Rectal smooth muscle tissue (tissue), 1 donor: ENCODE measurements around the gene MOK.

Experiments used
- H3K27ac ChIP-seq: one replicate; pipeline ENCODE4 v1.7.0; 2013; ENCODE audit warnings: low read depth, low read length, inconsistent platforms
- H3K27me3 ChIP-seq: one replicate; pipeline ENCODE4 v1.7.0; 2013; ENCODE audit warnings: low read length; ENCODE audit not compliant: control insufficient read depth, insufficient read depth
- H3K36me3 ChIP-seq: one replicate; pipeline ENCODE4 v1.7.0; 2013; ENCODE audit warnings: low read length; ENCODE audit not compliant: control insufficient read depth, insufficient read depth
- H3K4me1 ChIP-seq: one replicate; pipeline ENCODE4 v1.7.0; 2013; ENCODE audit warnings: low read length; ENCODE audit not compliant: control insufficient read depth, insufficient read depth
- H3K4me3 ChIP-seq: one replicate; pipeline ENCODE4 v1.7.0; 2013; ENCODE audit warnings: low read length
- H3K9ac ChIP-seq: one replicate; pipeline ENCODE4 v1.7.0; 2013; ENCODE audit warnings: low read length

The MOK gene

DNA sequence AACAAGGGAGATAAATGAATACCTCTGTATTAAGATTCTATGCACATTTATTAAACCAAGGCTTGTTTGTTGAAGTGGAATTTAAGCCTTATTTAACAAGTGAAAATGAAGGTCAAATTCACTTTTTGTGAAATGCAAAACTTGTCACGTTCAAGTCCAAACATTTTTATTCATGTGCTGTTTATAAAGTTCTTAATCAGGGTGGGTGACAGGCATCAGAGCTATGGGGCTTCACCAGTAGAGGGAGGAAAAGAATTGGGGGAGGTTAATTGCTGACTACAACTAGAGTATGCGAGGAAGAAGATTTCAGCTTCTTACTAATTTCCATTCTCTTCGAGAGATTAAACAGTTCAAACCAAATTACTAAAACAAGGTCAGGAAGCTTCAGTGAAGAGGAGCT is 9.7 kb downstream of the MOK start:
- H3K36me3 ChIP-seq = no peaks in the 10 kb centered on the region
- no peak overlapping the region for H3K9ac ChIP-seq
- H3K4me1 ChIP-seq = no peaks in the 10 kb centered on the region
- H3K4me3 ChIP-seq = no peak overlapping the region
- no peaks in the 10 kb centered on the region for H3K27me3 ChIP-seq
- H3K27ac ChIP-seq = no peak overlapping the region

DNA sequence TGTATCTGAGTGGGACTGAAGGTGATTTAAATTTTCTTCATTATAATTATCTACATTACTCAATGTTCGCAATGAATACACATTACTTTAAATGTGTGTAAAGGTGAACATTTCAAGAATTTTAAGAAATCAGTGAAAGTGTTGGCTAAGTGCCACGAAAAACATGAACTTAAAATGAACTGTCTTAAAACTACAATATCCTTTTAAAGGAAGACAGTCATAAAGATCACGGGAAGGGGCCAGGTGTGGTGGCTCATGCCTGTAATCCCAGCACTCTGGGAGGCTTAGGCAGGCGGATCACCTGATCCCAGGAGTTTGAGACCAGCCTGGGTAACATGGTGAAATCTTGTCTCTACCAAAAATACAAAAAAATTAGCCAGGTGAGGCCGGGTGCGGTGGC is 11.2 kb downstream of the MOK start:
- Histone ChIP-seq H3K4me1 (no peaks in the 10 kb centered on the region), H3K27ac (no peak overlapping the region), H3K9ac (no peak overlapping the region), H3K36me3 (no peaks in the 10 kb centered on the region), H3K4me3 (no peak overlapping the region), H3K27me3 (no peaks in the 10 kb centered on the region)

DNA sequence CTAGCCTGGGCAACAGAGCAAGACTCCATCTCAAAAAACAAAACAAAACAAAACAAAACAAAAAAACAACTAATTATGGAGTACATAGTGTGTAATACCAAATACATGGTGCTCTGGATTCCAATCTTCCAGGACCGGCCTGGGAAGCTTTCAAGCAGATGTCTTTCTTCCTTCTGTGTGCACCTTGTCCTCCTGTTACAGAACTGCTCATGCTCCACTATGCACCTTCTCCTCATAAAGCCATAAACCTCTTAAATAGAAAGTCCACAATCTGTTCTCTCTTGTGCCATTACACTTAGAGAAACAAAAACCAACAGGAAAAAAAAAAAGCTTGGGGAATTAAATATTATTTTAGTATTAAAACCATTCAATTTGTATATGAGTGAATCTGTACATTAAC is 12.5 kb downstream of the MOK start:
- H3K27me3 ChIP-seq = no peaks in the 10 kb centered on the region
- no peak overlapping the region for H3K27ac ChIP-seq

DNA sequence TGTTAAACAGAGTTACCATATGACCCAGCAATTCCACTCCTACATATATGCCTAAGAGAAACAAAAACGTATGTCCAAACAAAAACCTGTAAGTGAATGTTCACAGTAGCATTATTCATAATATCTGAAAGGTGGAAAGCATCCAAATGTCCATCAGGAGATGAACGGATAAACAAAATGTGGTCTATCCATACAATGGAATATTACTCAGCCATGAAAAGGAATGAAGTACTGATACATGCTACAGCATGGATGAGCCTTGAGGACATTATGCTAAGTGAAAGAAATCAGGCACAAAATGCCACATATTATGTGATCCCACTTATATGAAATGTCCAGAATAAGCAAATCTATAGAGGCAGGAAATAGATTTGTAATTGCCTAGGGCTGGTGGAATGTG is 16.8 kb downstream of the MOK start:
- Histone ChIP-seq H3K4me3 (no peak overlapping the region), H3K4me1 (no peaks in the 10 kb centered on the region), H3K36me3 (no peaks in the 10 kb centered on the region), H3K27me3 (no peaks in the 10 kb centered on the region), H3K27ac (no peak overlapping the region), H3K9ac (no peak overlapping the region)

More for the DNA sequence above, 12.5 kb downstream of the MOK start:
- H3K9ac ChIP-seq = no peak overlapping the region
- H3K36me3 ChIP-seq = no peaks in the 10 kb centered on the region
- no peaks in the 10 kb centered on the region for H3K4me1 ChIP-seq
- no peak overlapping the region for H3K4me3 ChIP-seq

DNA sequence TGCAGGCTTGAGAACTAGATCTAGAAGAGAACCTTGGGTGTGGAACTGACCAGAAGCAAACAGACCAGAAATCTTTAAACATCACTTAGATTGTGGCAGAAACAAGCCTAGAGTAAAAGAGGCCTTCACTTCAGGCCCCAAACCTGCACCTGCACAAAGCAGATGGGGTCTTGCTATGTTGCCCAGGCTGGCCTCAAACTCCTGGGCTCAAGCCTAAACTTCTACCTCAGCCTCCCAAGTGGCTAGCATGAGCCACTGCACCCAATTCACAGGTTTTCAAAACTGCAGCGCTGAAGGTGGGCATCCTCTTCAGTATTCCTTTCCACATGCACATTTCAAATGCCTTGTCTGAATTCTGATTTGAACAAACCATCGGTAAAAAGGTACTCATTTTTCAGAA is 19.9 kb downstream of the MOK start:
- Histone ChIP-seq H3K27me3 (no peaks in the 10 kb centered on the region), H3K4me1 (no peaks in the 10 kb centered on the region), H3K4me3 (no peak overlapping the region), H3K27ac (no peak overlapping the region), H3K36me3 (no peaks in the 10 kb centered on the region), H3K9ac (no peak overlapping the region)

DNA sequence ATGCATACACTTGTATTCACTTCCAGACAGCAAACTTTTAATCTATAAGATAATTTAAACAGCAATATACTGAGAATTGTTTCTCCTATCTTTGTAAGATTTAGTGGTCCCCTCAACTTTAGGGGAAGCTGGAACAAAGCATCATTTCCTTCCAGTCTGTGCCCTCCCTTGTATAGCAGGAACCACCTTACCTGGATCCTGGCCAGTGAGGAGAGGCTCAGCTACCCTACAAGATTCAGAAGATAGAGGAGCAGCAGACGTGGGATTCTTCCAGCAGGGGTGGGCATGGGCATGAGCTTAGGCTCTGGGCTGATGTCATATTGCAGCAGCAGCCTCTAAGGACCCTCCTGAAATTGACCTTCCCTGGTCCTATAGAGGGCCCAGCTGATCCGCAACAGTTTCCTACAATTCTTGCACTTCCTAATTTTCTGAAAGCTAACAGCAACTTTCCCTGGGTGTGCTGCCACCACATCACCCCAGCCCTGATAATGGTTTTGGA is 21.3 kb downstream of the MOK start:
- Histone ChIP-seq H3K27me3 (no peaks in the 10 kb centered on the region), H3K9ac (no peak overlapping the region), H3K27ac (no peak overlapping the region), H3K4me3 (no peak overlapping the region), H3K4me1 (peaks cover under 1% of the 10 kb centered on the region), H3K36me3 (no peaks in the 10 kb centered on the region)

DNA sequence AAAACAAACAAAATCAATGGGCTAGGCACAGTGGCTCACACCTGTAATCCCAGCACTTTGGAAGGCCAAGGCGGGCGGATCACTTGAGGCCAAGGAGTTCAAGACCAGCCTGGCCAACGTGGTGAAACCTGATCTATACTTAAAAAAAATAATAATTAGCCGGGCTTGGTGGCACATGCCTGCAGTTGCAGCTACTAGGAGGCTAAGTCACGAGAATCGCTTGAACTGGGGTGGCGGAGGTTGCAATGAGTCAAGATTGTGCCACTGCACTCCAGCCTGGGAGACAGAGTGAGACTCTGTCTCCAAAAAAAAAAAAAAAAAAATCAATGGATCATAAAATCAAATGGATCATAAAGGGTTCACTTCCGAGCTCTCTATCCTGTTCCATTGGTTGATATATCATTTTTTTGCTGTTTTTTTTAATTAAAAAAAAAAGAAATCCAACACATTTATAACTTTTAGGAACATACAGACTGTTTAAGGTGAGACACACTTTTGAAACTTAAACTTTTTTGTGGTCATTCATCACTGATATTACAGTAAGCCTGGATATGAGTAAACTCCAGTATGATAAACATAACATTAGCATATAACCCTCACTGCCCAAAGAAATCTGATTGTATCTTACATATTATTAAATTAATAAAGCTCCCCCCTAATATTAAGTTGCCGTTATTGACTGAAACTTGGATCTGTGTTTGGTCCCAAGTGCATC is 22.1 kb downstream of the MOK start:
- no peak overlapping the region for H3K9ac ChIP-seq
- H3K27me3 ChIP-seq = no peaks in the 10 kb centered on the region
- no peaks in the 10 kb centered on the region for H3K36me3 ChIP-seq
- H3K4me3 ChIP-seq = no peak overlapping the region
- no peak overlapping the region for H3K27ac ChIP-seq
- H3K4me1 ChIP-seq = peaks cover 5% of the 10 kb centered on the region

DNA sequence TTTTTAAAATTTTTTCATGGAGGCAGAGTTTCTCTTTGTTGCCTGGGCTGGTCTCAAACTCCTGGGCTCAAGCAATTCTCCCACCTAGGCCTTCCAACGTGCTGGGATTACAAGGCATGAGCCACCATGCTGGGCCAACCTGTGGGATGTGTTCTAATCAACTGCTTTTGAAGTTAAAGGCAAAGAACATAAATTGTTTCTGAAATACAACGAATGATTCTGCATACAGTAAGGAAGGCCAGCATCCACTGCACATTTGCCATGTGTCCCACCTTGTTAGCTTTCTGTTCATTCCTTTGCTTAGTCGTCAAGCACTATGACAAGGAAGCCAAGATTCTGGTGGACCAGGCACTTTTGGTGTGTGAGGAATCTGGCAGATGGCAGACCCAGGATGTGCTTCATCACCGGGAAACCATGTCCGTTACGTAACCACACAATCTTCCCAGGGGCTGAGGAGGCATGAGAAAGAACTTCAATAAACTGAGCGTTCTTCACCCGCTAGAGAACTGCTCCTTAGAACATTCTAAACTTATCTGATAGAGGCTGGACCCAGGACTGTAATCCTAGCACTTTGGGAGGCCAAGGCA is 24.5 kb downstream of the MOK start:
- Histone ChIP-seq H3K4me3 (no peak overlapping the region), H3K36me3 (no peaks in the 10 kb centered on the region), H3K9ac (no peak overlapping the region), H3K27ac (no peak overlapping the region), H3K4me1 (peaks cover 5% of the 10 kb centered on the region), H3K27me3 (no peaks in the 10 kb centered on the region)

DNA sequence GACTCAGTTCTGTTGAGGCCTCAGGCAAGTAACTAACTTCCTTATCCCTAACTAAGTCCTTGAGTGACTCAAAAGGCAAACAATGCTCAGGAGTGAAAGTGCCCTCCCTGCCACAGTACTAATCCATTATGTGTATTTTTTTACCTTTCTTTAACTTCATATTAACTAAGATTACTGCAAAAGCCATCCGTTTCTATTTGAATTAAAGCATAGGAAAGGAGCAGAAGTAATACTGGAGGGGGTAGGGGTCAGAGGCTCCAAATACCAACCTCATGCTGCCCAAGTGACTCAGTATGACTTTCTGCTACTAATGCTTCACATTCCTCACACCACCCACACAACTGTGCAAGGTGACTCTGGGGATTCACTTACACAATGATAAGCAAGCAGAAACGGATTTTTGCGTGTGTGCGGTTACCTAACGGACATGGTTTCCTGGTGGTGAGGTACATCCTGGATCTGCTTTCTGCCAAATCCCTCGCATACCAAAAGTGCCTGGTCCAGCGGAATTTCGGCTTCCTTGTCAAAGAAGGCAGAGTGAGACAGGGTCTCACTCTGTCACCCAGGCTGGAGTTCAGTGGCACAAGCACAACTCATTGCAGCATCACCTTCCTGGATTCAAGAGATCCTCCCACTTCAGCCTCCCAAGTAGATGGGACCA is 25.1 kb downstream of the MOK start:
- H3K27ac ChIP-seq = no peak overlapping the region
- H3K9ac ChIP-seq = no peak overlapping the region
- peaks cover 5% of the 10 kb centered on the region for H3K4me1 ChIP-seq
- no peak overlapping the region for H3K4me3 ChIP-seq
- no peaks in the 10 kb centered on the region for H3K36me3 ChIP-seq
- H3K27me3 ChIP-seq = no peaks in the 10 kb centered on the region

DNA sequence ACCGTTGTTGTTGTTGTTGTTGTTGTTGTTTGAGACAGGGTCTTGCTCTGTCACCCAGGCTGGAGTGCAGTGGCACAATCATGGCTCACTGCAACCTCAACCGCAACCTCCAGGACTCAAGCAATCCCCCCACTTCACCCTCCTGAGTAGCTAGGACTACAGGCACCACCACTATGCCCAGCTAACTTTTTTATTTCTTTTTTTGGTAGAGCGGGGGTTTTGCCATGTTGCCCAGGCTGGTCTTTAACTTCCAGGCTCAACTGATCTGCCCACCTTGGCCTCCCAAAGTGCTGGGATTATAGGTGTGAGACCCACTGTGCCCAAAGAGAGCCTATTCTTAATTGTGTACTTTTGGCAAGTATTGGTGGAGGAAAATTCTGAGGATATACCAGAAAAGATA is 25.7 kb downstream of the MOK start:
- Histone ChIP-seq H3K4me3 (no peak overlapping the region), H3K27me3 (no peaks in the 10 kb centered on the region), H3K4me1 (peaks cover 5% of the 10 kb centered on the region), H3K27ac (no peak overlapping the region), H3K9ac (no peak overlapping the region), H3K36me3 (no peaks in the 10 kb centered on the region)

DNA sequence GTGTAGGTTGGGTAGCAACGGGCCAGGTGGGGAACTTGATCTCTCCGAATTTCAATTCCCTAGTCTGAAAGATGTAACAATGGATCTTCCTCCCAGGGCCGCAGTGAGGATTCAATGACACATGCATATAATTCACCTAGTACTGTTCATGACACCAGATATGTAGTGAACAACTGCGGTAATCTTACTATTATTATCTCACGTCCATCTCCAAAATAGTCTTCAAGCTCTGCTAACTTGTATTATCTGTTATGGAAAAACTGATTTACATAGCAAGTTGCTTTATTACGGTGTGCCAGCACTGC is 26.4 kb downstream of the MOK start:
- Histone ChIP-seq H3K9ac (no peak overlapping the region), H3K27ac (no peak overlapping the region), H3K4me3 (no peak overlapping the region), H3K36me3 (no peaks in the 10 kb centered on the region), H3K4me1 (peaks cover 5% of the 10 kb centered on the region), H3K27me3 (no peaks in the 10 kb centered on the region)

DNA sequence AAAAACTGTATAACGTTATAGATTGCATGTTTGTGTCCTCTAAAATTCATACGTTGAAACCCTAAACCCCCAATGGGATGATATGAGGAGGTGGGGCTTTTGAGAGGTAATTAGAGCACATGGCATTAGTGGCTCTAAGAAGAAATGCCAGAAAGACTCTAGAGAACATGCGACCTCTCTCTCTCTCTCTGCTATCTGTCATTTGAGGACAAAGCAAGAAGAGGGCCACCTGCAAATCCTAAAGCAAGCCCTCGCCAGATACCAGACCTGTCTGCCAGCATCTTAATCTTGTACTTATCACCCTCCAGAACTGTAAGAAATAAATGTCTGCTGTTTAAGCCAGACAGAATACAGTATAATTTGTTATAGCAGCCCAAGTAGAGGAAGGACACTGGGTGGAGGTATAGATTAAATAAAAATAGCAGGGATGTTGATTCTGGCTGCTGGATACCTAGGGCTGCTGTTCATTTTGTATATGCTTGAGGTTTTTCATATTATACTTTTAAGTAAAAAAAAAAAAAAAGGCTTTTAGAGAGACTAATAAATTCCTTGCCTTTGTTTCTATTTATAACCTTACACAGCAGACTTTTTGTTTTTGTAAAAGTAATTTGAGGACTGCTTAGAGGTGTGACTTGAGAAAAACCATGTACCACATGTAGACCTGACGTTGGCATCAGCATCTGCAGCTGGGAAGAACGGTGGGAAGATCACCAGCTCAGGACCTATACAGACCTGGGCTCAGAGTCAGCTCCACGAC is 26.9 kb downstream of the MOK start:
- Histone ChIP-seq H3K9ac (no peak overlapping the region), H3K27me3 (no peaks in the 10 kb centered on the region), H3K4me1 (peaks cover 5% of the 10 kb centered on the region), H3K36me3 (no peaks in the 10 kb centered on the region), H3K4me3 (no peak overlapping the region), H3K27ac (no peak overlapping the region)
